RWPE1 (cell line): ENCODE measurements around the gene FBLN1.

Source experiments
- CTCF ChIA-PET: fragments of 350-600 bp; sonication (Branson Sonifier 250); formaldehyde crosslinking; extraction: SDS; loops from one replicate; lab custom pipeline; 2021; lab: Yijun Ruan, JAX
- POLR2A ChIA-PET: fragments of 400-600 bp; formaldehyde crosslinking; extraction: SDS; loops from one replicate; lab custom pipeline; 2020; ENCODE audit warnings: antibody characterized with exemption; ENCODE audit not compliant: low non-redundant PET; lab: Yijun Ruan, JAX
- DNase-seq: peaks from one replicate; pipeline ENCODE4 v3.0.0; 2012; ENCODE audit warnings: low spot score
- H3K27ac ChIP-seq: fragments of 450-650 bp; 2 replicates; pipeline ENCODE4 v1.5.1; 2017
- CTCF ChIP-seq: fragments of 450-650 bp; conservative IDR thresholded peaks from 2 replicates; pipeline ENCODE4 v1.5.1; 2017; ENCODE audit warnings: low read depth, mild to moderate bottlenecking

FBLN1 gene

GRCh38 chr22:45502215-45503049 lies at the start of gene FBLN1:
TSS of gene FBLN1 (plus strand) at chr22:45502883. CDS start at chr22:45502986, 103 bp downstream.
- no peak; the same call in none of the 2 replicates for TF ChIP-seq CTCF
- H3K27ac ChIP-seq: peak within 1 kb of the TSS; percentile 72
- ChIA-PET CTCF (interaction anchor here (0.7 kb wide), 1 partner anchor 15 kb away, joined by 3 read pairs; no protein-coding TSS in a partner anchor), POLR2A (no interaction called here)
- peak; percentile 16 for DNase-seq

- TF ChIP-seq CTCF: no peak
- ChIA-PET CTCF (no interaction called here), POLR2A (no interaction called here)
- no peak overlapping the region for H3K27ac ChIP-seq
- no peak for DNase-seq
Measured at GRCh38 chr22:45453764-45454163, 48.9 kb upstream of the FBLN1 start.

- ChIA-PET POLR2A (no interaction called here), CTCF (no interaction called here)
Measured at GRCh38 chr22:45454275-45454674, 48.4 kb upstream of the FBLN1 start.

GRCh38 chr22:45455212-45455611 lies 47.5 kb upstream of the FBLN1 start:
- CTCF ChIA-PET: no interaction called here
- DNase-seq: no peak
- POLR2A ChIA-PET: no interaction called here
- H3K27ac ChIP-seq: no peak overlapping the region
- no peak for TF ChIP-seq CTCF

More at GRCh38 chr22:45454275-45454674, 48.4 kb upstream of the FBLN1 start:
- H3K27ac ChIP-seq: no peak overlapping the region
- DNase-seq: no peak
- no peak for TF ChIP-seq CTCF

GRCh38 chr22:45455621-45456020 lies 47.1 kb upstream of the FBLN1 start:
- DNase-seq: no peak
- H3K27ac ChIP-seq: no peak overlapping the region
- CTCF ChIA-PET: no interaction called here
- no peak for TF ChIP-seq CTCF
- POLR2A ChIA-PET: no interaction called here

GRCh38 chr22:45456811-45457210 lies 45.9 kb upstream of the FBLN1 start:
- DNase-seq: no peak
- ChIA-PET CTCF (interaction anchor here (0.6 kb wide), 1 partner anchor 83 kb away, joined by 3 read pairs; no protein-coding TSS in a partner anchor), POLR2A (no interaction called here)
- H3K27ac ChIP-seq: no peak overlapping the region
- no peak for TF ChIP-seq CTCF
